ENCODE results near the gene SPG7.

Gene SPG7

GRCh38 chr16:89472711-89473075, 35.5 kb upstream of the SPG7 start:
- H3K4me3 ChIP-seq (ENCODE audit: low read depth, low read length), result no peak overlapping the region
- TF ChIP-seq, protein P1, sequence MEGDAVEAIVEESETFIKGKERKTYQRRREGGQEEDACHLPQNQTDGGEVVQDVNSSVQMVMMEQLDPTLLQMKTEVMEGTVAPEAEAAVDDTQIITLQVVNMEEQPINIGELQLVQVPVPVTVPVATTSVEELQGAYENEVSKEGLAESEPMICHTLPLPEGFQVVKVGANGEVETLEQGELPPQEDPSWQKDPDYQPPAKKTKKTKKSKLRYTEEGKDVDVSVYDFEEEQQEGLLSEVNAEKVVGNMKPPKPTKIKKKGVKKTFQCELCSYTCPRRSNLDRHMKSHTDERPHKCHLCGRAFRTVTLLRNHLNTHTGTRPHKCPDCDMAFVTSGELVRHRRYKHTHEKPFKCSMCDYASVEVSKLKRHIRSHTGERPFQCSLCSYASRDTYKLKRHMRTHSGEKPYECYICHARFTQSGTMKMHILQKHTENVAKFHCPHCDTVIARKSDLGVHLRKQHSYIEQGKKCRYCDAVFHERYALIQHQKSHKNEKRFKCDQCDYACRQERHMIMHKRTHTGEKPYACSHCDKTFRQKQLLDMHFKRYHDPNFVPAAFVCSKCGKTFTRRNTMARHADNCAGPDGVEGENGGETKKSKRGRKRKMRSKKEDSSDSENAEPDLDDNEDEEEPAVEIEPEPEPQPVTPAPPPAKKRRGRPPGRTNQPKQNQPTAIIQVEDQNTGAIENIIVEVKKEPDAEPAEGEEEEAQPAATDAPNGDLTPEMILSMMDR (IDR thresholded peaks at IDR 0.05; ENCODE audit: borderline replicate concordance, insufficient read depth, low read depth, low read length), result no peak

GRCh38 chr16:89473136-89473712, 35.0 kb upstream of the SPG7 start:
- TF ChIP-seq, protein P1 (IDR thresholded peaks at IDR 0.05; ENCODE audit: borderline replicate concordance, insufficient read depth, low read depth, low read length), result no peak

DNA sequence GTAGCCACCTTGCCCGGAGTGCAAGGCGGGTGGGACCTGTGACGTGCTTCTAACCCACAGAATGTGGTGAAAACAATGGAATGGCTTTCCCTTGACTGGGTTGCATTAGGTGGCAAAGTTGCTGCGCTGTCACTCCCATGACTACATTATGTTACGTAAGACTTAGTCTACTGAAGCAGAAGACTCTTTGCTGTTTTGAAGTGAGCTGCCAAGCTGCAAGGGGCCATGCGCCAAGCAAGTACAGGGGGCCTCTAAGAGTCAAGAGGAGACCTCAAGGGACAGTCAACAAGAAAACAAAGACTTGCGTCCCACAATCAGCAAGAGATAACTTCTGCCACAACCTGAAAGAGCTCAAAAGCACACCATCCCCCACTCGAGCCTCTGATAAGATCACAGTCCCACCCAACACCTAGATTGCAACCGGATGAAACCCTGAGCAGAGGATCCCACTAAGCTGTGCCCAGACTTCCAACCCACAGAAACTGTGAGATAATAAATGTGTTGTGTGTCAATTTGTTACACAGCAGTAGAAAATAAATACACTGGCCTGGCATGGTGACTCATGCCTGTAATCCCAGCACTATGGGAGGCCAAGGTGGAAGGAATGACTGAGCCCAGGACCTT, 34.3 kb upstream of the SPG7 start:
- TF ChIP-seq, protein P1 (IDR thresholded peaks at IDR 0.05; ENCODE audit: borderline replicate concordance, insufficient read depth, low read depth, low read length), result no peak
- no peak overlapping the region for H3K4me3 ChIP-seq (ENCODE audit: low read depth, low read length)

More at GRCh38 chr16:89473136-89473712, 35.0 kb upstream of the SPG7 start:
- H3K4me3 ChIP-seq (ENCODE audit: low read depth, low read length), result no peak overlapping the region

DNA sequence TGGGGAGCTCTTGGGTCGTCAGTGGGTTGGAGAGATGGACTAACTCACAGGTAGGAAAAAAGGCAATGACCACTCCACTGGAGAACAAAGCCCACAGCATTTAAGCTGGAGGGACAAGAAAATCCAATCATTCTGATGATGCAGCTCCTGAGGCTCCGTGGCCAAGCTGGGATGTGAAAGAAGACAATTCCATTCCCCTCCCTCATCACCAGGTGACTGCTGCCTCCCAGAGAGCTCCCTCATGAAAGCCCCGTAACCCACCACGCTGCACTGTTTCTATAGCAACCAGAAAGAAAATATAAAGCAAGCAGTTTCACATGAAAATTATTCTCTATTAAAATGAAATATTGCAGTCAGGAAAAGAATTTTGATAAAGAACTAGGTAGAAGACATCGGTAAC, 33.1 kb upstream of the SPG7 start:
- TF ChIP-seq, protein P1 (IDR thresholded peaks at IDR 0.05; ENCODE audit: borderline replicate concordance, insufficient read depth, low read depth, low read length), result no peak
- no peak overlapping the region for H3K4me3 ChIP-seq (ENCODE audit: low read depth, low read length)

- TF ChIP-seq, protein P1 (IDR thresholded peaks at IDR 0.05; ENCODE audit: borderline replicate concordance, insufficient read depth, low read depth, low read length), result no peak
- H3K4me3 ChIP-seq (ENCODE audit: low read depth, low read length), result no peak overlapping the region
Observed at GRCh38 chr16:89476379-89476778, 31.8 kb upstream of the SPG7 start.

- H3K4me3 ChIP-seq (ENCODE audit: low read depth, low read length), result no peak overlapping the region
- TF ChIP-seq, protein P1 (IDR thresholded peaks at IDR 0.05; ENCODE audit: borderline replicate concordance, insufficient read depth, low read depth, low read length), result no peak
Observed at GRCh38 chr16:89476811-89477261, 31.4 kb upstream of the SPG7 start.

DNA sequence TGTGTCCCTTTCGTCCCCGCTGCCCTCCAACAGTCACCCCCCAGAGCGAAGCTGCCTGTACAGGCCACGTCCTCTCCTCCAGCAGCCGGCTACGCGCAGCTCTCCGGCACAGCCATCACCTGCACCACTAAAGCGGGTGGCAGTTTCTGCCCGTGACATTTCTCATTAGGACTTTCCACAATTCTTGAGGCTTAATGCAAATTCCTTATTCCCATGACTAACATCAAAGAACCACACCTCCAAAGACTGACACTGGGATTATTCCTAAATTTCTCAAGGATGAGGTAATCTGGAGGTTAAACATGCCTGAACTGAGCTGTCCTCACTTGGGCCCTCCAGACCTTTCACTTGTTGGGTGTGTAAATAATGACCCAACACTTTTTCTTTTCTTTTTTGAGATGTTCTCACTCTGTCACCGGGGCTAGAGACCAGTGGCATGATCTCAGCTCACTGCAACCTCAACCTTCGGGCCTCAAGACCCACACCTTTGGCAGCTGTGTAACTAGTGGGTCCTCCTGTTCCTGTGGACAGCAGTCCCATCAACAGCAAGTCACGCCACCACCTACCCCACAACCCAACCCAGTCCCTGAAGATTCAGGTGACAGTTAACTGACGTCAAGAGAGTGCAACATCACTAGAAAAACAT, 29.5 kb upstream of the SPG7 start:
- TF ChIP-seq, protein P1 (IDR thresholded peaks at IDR 0.05; ENCODE audit: borderline replicate concordance, insufficient read depth, low read depth, low read length), result no peak
- no peak overlapping the region for H3K4me3 ChIP-seq (ENCODE audit: low read depth, low read length)
